ENCODE results near the gene ZDHHC19.
"Not testable (repeated sequence)": the region's sequence is repeated elsewhere in the genome, so short reads cannot be mapped to it uniquely, and the experiment has no call there.

The ZDHHC19 gene

GRCh38 chr3:196246612-196247308 lies 35.6 kb upstream of the ZDHHC19 start:
- Mint-ChIP-seq H3K27ac (no peak overlapping the region), H3K4me3 (no peak overlapping the region), H3K9me3 (peaks cover 22% of the 10 kb centered on the region), H3K36me3 (ENCODE audit: low read depth) (peaks cover 54% of the 10 kb centered on the region), H3K27me3 (ENCODE audit: low read depth, poor library complexity) (no peaks in the 10 kb centered on the region), H3K4me1 (no peaks in the 10 kb centered on the region)
- no peak for TF ChIP-seq CTCF (IDR thresholded peaks at IDR 0.05)
- DNase-seq = no peak

- not testable (repeated sequence) for H3K4me3 Mint-ChIP-seq; H3K4me1 Mint-ChIP-seq; H3K27me3 Mint-ChIP-seq (ENCODE audit: low read depth, poor library complexity); H3K27ac Mint-ChIP-seq; DNase-seq
- Mint-ChIP-seq H3K36me3 (ENCODE audit: low read depth) (peaks cover 56% of the 10 kb centered on the region), H3K9me3 (peaks cover 22% of the 10 kb centered on the region)
These were observed 33.0 kb upstream of the ZDHHC19 start for GRCh38 chr3:196244166-196244565.

DNA sequence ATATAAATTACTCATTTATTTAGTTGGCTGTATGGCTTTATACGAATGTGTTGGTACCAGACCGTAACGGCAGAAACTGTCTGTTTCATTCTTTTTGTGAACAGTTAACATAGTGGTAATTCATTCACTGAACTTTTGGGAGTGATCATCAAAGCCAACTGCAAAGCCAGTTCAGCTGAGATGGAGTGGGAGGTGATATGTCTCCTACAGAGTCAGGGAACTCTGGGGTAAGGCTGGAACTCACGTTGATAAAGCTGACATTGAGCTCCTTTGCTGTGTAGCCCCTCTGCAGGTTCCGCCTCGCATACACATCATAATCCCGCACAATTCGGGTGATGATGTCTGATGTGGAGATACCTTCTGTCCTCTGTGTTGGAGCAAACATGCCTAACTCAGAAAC lies 30.5 kb upstream of the ZDHHC19 start:
- Mint-ChIP-seq H3K27ac (no peak overlapping the region), H3K4me3 (no peak overlapping the region), H3K36me3 (ENCODE audit: low read depth) (peaks cover 52% of the 10 kb centered on the region), H3K4me1 (no peaks in the 10 kb centered on the region), H3K27me3 (ENCODE audit: low read depth, poor library complexity) (no peaks in the 10 kb centered on the region), H3K9me3 (peaks cover 22% of the 10 kb centered on the region)
- no peak for TF ChIP-seq CTCF (IDR thresholded peaks at IDR 0.05)
- no peak for DNase-seq

GRCh38 chr3:196240424-196240823 lies 29.2 kb upstream of the ZDHHC19 start:
- no peak for TF ChIP-seq CTCF (IDR thresholded peaks at IDR 0.05)
- Mint-ChIP-seq H3K27ac (no peak overlapping the region), H3K36me3 (ENCODE audit: low read depth) (peaks cover 44% of the 10 kb centered on the region), H3K4me3 (no peak overlapping the region), H3K4me1 (no peaks in the 10 kb centered on the region), H3K27me3 (ENCODE audit: low read depth, poor library complexity) (no peaks in the 10 kb centered on the region), H3K9me3 (peaks cover 17% of the 10 kb centered on the region)
- DNase-seq = no peak

GRCh38 chr3:196238612-196239560 lies 27.7 kb upstream of the ZDHHC19 start:
- TF ChIP-seq CTCF (IDR thresholded peaks at IDR 0.05) = no peak
- Mint-ChIP-seq H3K27ac (peak overlapping the region; percentile 58), H3K4me3 (no peak overlapping the region), H3K36me3 (ENCODE audit: low read depth) (peaks cover 33% of the 10 kb centered on the region), H3K9me3 (peaks cover 13% of the 10 kb centered on the region), H3K4me1 (no peaks in the 10 kb centered on the region), H3K27me3 (ENCODE audit: low read depth, poor library complexity) (no peaks in the 10 kb centered on the region)
- no peak for DNase-seq

DNA sequence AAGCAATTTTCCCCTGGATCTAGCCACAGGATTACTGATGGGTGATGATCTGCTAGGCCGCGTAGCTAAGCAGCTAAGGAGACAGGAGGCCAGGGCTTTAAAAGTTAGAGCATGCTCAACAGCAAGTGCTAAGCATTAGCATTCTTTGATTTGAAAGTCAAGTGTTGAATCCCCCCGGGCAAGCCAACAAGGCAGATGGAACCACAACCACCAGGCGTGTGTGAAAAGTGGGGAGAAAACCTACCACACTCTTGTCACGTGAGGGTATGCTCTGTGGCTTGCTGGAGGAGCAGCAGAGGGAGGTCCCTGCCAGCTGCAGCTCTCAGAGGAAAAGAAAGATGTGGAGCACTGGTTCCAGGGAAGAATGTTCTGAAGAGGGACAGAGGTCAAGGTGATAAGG lies 26.0 kb upstream of the ZDHHC19 start:
- no peak for TF ChIP-seq CTCF (IDR thresholded peaks at IDR 0.05)
- Mint-ChIP-seq H3K4me1 (no peaks in the 10 kb centered on the region), H3K27me3 (ENCODE audit: low read depth, poor library complexity) (no peaks in the 10 kb centered on the region), H3K4me3 (no peak overlapping the region), H3K27ac (no peak overlapping the region), H3K36me3 (ENCODE audit: low read depth) (peaks cover 20% of the 10 kb centered on the region), H3K9me3 (peaks cover under 1% of the 10 kb centered on the region)
- DNase-seq = no peak

All from nephron progenitor cell (in vitro differentiated cells).